Brain microvascular endothelial cell (primary cell): Measurements from ENCODE around the gene ATP13A4.

ENCODE experiments used
- DNase-seq: peaks from one replicate; pipeline ENCODE4 v3.0.0-alpha.2; 2020
- H3K27ac ChIP-seq: fragments of 250-450 bp; sonication (Bioruptor Pico); 2 replicates; pipeline ENCODE4 v1.5.1; 2020; ENCODE audit warnings: mild to moderate bottlenecking, moderate library complexity
- H3K27me3 ChIP-seq: fragments of 250-450 bp; sonication (Bioruptor Pico); replicated peaks from 2 replicates; pipeline ENCODE4 v1.5.1; 2020; ENCODE audit warnings: mild to moderate bottlenecking
- H3K36me3 ChIP-seq: fragments of 250-450 bp; sonication (Bioruptor Pico); replicated peaks from 2 replicates; pipeline ENCODE4 v1.5.1; 2020; ENCODE audit warnings: mild to moderate bottlenecking
- H3K4me3 ChIP-seq: 2 replicates; pipeline ENCODE4 v1.5.1; 2011; ENCODE audit warnings: low read depth, mild to moderate bottlenecking, control low read depth, low read length, moderate library complexity
- in situ Hi-C: cut with HindIII; loops from 2 replicates; pipeline ENCODE4 v1.10.0; 2017; ENCODE audit warnings: low sequenced_read_pairs, low pct_ligation_motif_present
- TF ChIP-seq, protein P1 (sequence below): IDR thresholded peaks from 2 replicates; pipeline ENCODE4 v1.5.1; 2011; ENCODE audit warnings: low read depth, mild to moderate bottlenecking, moderate library complexity, low read length, control low read depth, inconsistent platforms; ENCODE audit errors: missing control alignments

The ATP13A4 gene

DNA sequence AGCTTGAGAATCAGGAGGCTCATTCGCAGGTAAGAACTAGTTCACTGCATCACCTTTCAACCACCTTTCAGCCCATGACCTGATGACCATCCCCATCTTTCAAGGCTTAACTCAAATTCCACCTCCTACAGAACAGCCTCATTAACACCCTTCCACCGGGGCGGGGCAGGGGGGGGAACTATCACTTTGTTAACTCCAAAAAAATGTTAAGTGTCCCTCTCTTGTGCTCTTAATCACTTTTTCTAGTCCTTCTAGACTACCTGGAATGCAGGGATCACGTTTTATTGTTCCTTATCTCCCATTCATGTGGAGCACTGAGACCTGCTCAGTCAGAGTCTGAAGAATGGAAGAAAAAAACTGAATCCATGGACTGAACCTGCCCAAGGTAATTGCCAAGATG is 51.8 kb downstream of the ATP13A4 start:
- in situ Hi-C loops = no loop called here

DNA sequence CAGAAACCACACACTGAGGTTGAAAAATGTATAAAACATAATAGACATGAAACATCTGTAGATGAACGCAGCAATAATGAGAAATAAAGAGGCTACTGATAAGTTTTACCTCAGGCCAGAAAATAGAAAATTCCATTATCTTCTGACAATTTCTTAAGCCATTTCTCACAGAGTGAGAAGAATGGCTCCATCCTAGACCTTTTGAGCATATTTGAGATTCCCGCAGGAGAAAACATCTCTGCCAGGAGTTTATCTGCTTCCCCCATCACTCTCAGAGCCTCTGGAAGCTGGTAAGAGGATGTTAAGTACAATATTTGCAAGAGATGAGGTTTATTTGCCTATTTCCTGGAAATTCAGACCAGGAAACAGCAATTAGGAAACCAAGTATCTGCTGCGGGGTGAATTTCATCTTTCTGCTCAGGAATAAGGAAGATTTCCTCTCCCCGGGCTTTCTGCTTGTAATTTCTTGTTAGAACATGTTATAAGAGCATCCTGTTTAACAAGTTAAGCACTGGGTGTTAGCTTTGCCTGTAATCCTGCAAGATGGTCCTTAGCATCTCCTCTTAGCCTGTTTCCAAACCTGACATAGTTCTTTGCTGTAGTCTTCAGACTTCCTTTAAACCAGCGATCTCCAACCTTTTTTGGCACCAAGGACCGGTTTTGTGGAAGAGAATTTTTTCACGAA is 54.8 kb downstream of the ATP13A4 start:
- Histone ChIP-seq H3K27me3 (no peaks in the 10 kb centered on the region), H3K36me3 (no peaks in the 10 kb centered on the region), H3K27ac (no peak overlapping the region), H3K4me3 (no peak overlapping the region)
- in situ Hi-C loops = no loop called here
- TF ChIP-seq, protein P1, sequence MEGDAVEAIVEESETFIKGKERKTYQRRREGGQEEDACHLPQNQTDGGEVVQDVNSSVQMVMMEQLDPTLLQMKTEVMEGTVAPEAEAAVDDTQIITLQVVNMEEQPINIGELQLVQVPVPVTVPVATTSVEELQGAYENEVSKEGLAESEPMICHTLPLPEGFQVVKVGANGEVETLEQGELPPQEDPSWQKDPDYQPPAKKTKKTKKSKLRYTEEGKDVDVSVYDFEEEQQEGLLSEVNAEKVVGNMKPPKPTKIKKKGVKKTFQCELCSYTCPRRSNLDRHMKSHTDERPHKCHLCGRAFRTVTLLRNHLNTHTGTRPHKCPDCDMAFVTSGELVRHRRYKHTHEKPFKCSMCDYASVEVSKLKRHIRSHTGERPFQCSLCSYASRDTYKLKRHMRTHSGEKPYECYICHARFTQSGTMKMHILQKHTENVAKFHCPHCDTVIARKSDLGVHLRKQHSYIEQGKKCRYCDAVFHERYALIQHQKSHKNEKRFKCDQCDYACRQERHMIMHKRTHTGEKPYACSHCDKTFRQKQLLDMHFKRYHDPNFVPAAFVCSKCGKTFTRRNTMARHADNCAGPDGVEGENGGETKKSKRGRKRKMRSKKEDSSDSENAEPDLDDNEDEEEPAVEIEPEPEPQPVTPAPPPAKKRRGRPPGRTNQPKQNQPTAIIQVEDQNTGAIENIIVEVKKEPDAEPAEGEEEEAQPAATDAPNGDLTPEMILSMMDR = no peak
- DNase-seq = no peak

More for the DNA sequence above, 51.8 kb downstream of the ATP13A4 start:
- Histone ChIP-seq H3K27ac (no peak overlapping the region), H3K36me3 (no peaks in the 10 kb centered on the region), H3K27me3 (no peaks in the 10 kb centered on the region), H3K4me3 (no peak overlapping the region)
- DNase-seq = no peak
- TF ChIP-seq, protein P1 = no peak

DNA sequence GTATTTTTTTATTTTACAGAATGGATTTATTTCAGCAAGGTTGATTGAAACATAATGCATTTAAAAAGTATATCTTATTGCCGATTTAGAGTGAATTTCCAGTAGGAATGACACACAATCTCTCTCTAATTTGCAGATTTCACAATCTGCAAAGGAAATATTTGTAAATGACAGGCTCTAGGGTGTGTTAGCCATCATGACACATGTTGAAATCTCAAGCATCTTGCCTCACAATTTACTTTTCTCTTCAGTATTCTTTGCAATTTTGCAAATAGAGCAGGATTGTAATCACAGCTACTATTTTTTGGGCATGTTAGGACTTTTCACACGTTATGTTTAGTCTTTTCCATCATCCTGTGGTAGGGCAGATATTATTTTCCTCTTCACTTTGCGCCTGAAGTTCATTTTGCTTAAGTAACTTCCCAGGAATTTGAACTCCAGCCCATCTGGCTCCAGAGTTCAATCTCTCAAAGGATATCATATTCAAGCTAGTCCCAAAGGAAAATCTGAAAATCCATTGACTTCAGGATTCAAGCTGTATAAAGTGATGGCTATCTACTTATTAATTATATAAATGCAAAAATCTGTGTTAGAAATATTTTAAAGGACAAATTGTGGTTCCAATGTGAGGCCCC is 55.4 kb downstream of the ATP13A4 start:
- no peak for DNase-seq
- H3K4me3 ChIP-seq = no peak overlapping the region
- H3K27ac ChIP-seq = no peak overlapping the region
- no peaks in the 10 kb centered on the region for H3K36me3 ChIP-seq
- in situ Hi-C loops = no loop called here
- no peaks in the 10 kb centered on the region for H3K27me3 ChIP-seq
- TF ChIP-seq, protein P1 = no peak

DNA sequence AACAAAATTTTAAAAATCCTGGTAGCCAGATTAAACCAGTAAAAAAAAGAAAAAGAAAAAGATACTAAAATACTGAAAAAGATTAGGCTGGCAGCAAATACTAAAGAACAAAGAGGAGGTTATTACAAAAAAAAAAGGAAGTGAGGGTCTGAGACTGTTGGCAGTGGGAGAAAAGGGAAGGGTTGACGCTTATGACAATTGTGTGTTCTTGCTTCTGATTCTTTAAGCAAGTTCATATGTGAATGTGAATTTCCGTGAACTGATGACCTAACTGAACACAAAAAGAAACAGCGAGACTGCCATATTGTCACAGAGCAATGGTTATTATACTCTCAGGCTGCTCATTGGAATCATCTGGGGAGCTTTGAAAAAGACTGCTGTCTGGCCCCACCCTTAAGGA is 56.5 kb downstream of the ATP13A4 start:
- no peak for DNase-seq
- TF ChIP-seq, protein P1 = no peak
- in situ Hi-C loops = no loop called here
- no peak overlapping the region for H3K27ac ChIP-seq
- H3K36me3 ChIP-seq = no peaks in the 10 kb centered on the region
- H3K27me3 ChIP-seq = no peaks in the 10 kb centered on the region
- H3K4me3 ChIP-seq = no peak overlapping the region

DNA sequence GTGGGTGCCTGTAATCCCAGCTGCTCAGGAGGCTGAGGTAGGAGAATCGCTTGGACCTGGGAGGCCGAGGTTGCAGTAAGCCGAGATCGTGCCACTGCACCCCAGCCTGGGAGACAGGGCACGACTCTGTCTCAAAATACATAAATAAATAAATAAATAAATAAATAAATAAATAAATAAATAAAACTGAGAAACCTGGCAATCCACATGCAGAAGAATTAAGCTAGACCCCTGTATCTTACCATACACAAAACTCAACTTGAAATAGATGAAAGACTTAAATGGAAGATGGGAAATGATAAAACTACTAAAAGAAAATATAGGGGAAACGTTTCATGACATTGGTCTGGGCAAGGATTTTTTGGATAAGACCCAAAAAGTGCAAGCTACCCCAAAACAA is 58.0 kb downstream of the ATP13A4 start:
- H3K36me3 ChIP-seq = no peaks in the 10 kb centered on the region
- no peak overlapping the region for H3K27ac ChIP-seq
- in situ Hi-C loops = no loop called here
- no peaks in the 10 kb centered on the region for H3K27me3 ChIP-seq
- H3K4me3 ChIP-seq = no peak overlapping the region
- TF ChIP-seq, protein P1 = no peak
- DNase-seq = no peak
